Tibial artery (tissue), 4 donors: ENCODE data around the gene SLC25A21.
"Not testable (repeated sequence)": the region's sequence is repeated elsewhere in the genome, so short reads cannot be mapped to it uniquely, and the experiment has no call there.

ENCODE experiments used
- DNase-seq, 2 donors: peaks; one replicate each; pipeline ENCODE4 v3.0.0-alpha.2; 2019
- H3K27ac ChIP-seq, 2 donors: fragments of 200-600 bp; sonication (generic) in 1 of 2; 1 replicate in 1 of 2; 2 replicates in 1 of 2; pipeline ENCODE4 v1.5.1; 2018 to 2019; ENCODE audit warnings: mild to moderate bottlenecking in 1 of 2
- H3K27me3 ChIP-seq, 2 donors: fragments of 200-600 bp; sonication (generic) in 1 of 2; one replicate each; pipeline versions ENCODE4 v1.5.1 to v1.6.0; 2016 to 2019
- H3K36me3 ChIP-seq, 3 donors: fragments of 200-600 bp; sonication (generic) in 2 of 3; one replicate each; pipeline ENCODE4 v1.5.1; 2016 to 2019; ENCODE audit warnings: mild to moderate bottlenecking in 2 of 3
- H3K4me1 ChIP-seq, 4 donors: fragments of 200-600 bp; sonication (generic) in 2 of 4; 1 replicate in 3 of 4; 2 replicates in 1 of 4; pipeline ENCODE4 v1.5.1; 2016 to 2019
- H3K4me3 ChIP-seq, 2 donors: fragments of 200-600 bp; sonication (generic) in 1 of 2; 1 replicate in 1 of 2; 2 replicates in 1 of 2; pipeline ENCODE4 v1.5.1; 2018 to 2019; ENCODE audit warnings: mild to moderate bottlenecking in 2 of 2
- H3K9me3 ChIP-seq, 3 donors: fragments of 200-600 bp; sonication (generic) in 1 of 3; one replicate each; pipeline ENCODE4 v1.5.1; 2016 to 2019
- intact Hi-C: fragments of 100-400 bp; cut with DNase I; formaldehyde crosslinking; loops from one replicate; pipeline ENCODE4 v1.15.0; 2023; ENCODE audit warnings: low total_unique reads
- TF ChIP-seq, protein P1 (sequence below), 2 experiments: fragments of 200-600 bp in 1 of 2; fragments of 450-650 bp in 1 of 2; IDR thresholded peaks; one replicate each; pipeline ENCODE4 v1.5.1; 2017 to 2019; ENCODE audit warnings: antibody characterized with exemption in 2 of 2, mild to moderate bottlenecking in 1 of 2, moderate library complexity in 1 of 2

Gene SLC25A21

DNA sequence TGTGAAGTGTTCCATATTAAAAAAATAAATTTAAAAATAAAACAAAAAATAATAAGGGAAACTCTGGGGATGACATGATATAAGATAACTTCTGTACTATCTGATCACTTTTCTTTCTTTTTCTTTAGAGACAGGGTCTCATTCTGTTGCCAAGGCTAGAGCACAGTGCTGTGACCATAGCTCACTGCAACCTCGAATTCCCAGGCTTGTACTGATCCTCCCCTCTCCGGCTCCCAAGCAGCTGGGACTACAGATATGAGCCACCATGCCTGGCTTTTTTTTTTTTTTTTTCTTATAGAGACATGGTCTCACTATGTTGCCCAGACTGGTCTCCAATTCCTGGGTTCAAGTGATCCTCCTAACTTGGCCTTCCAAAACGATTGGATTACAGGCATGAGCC is 14.9 kb upstream of the SLC25A21 start:
- no peak for DNase-seq
- Histone ChIP-seq H3K4me1 (no peaks in the 10 kb centered on the region), H3K27ac (no peak overlapping the region), H3K36me3 (no peaks in the 10 kb centered on the region), H3K4me3 (no peak overlapping the region), H3K9me3 (no peaks in the 10 kb centered on the region), H3K27me3 (no peaks in the 10 kb centered on the region)
- TF ChIP-seq, protein P1, sequence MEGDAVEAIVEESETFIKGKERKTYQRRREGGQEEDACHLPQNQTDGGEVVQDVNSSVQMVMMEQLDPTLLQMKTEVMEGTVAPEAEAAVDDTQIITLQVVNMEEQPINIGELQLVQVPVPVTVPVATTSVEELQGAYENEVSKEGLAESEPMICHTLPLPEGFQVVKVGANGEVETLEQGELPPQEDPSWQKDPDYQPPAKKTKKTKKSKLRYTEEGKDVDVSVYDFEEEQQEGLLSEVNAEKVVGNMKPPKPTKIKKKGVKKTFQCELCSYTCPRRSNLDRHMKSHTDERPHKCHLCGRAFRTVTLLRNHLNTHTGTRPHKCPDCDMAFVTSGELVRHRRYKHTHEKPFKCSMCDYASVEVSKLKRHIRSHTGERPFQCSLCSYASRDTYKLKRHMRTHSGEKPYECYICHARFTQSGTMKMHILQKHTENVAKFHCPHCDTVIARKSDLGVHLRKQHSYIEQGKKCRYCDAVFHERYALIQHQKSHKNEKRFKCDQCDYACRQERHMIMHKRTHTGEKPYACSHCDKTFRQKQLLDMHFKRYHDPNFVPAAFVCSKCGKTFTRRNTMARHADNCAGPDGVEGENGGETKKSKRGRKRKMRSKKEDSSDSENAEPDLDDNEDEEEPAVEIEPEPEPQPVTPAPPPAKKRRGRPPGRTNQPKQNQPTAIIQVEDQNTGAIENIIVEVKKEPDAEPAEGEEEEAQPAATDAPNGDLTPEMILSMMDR (IDR thresholded peaks at IDR 0.05): no peak
- intact Hi-C loops: no loop called here

DNA sequence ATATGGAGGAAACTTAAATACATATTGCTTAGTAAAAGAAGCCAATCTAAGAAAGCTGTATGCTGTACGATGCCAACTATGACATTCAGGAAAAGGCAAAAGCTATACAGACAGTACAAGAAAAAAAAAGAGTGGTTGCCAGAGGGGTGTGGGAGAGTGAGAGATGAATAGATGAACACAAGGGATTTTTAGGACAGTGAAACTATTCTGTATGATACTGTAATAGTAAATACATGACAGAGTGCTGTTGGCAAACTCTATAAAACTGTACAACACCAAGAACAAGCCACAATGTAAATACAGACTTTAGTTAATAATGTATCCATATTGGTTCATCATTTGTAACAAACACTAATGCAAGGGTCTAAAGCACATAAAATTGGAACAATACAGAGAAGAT is 14.5 kb upstream of the SLC25A21 start:
- DNase-seq: no peak
- Histone ChIP-seq H3K4me3 (no peak overlapping the region), H3K4me1 (no peaks in the 10 kb centered on the region), H3K36me3 (no peaks in the 10 kb centered on the region), H3K27ac (no peak overlapping the region), H3K9me3 (no peaks in the 10 kb centered on the region), H3K27me3 (no peaks in the 10 kb centered on the region)
- intact Hi-C loops: no loop called here
- TF ChIP-seq, protein P1 (IDR thresholded peaks at IDR 0.05): no peak

DNA sequence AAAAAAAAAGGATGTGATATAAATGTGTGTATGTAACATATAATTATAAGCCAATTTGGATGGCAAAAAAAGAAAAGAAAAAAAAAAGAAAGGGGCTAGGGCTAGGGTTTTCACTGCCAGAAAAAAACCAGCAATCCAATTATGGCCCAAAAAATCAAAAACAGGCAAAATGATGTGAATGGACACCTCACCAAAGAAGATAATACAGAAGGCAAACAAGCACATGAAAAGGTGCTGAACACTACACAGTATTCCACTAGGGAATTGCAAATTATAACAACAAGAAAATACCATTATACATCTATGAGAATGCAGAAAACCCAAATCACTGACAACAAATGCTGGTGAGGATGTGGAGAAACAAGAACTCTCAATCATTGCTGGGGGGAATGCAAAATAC is 13.3 kb upstream of the SLC25A21 start:
- H3K27me3 ChIP-seq: no peaks in the 10 kb centered on the region

DNA sequence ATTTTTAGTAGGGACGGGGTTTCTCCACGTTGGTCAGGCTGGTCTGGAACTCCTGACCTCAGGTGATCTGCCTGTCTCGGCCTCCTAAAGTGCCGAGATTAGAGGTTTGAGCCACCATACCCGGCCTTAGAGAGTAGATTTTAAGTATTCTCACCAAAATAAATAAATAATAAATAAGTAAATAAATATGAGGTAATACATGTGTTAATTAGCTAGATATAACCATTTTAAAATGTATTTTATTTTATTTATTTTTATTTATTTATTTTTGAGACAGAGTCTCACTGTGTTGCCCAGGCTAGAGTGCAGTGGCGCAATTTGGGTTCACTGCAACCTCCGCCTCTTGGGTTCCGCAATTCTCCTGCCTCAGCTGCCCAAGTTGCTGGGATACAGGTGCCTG is 12.1 kb upstream of the SLC25A21 start:
- H3K4me3 ChIP-seq, H3K4me1 ChIP-seq, H3K9me3 ChIP-seq, DNase-seq, H3K27me3 ChIP-seq, intact Hi-C loops, H3K27ac ChIP-seq, H3K36me3 ChIP-seq: not testable (repeated sequence)

More for the DNA sequence above, 13.3 kb upstream of the SLC25A21 start:
- Histone ChIP-seq H3K4me1 (no peaks in the 10 kb centered on the region), H3K4me3 (no peak overlapping the region), H3K9me3 (no peaks in the 10 kb centered on the region), H3K27ac (no peak overlapping the region), H3K36me3 (no peaks in the 10 kb centered on the region)
- intact Hi-C loops: no loop called here
- DNase-seq: no peak
- TF ChIP-seq, protein P1 (IDR thresholded peaks at IDR 0.05): no peak

DNA sequence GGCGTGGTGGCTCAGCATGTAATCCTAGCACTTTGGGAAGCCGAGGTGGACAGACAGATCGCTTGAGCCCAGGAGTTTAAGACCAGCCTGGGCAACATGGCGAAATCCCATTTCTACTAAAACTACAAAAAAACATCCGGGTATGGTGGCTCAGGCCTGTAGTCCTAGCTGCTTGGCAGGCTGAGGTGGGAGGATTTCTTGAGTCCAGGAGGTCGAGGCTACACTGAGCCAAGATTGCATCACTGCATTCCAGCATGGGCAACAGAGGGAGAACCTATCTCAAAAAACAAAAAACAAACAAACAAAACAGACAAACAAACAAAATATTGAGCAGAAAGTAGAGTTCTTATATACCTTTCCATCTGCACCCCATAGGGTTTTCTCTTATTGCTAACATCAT is 9.0 kb upstream of the SLC25A21 start:
- DNase-seq: no peak
- TF ChIP-seq, protein P1 (IDR thresholded peaks at IDR 0.05): no peak
- Histone ChIP-seq H3K27ac (no peak overlapping the region), H3K9me3 (no peaks in the 10 kb centered on the region), H3K4me1 (no peaks in the 10 kb centered on the region), H3K36me3 (no peaks in the 10 kb centered on the region), H3K27me3 (no peaks in the 10 kb centered on the region), H3K4me3 (no peak overlapping the region)
- intact Hi-C loops: no loop called here

DNA sequence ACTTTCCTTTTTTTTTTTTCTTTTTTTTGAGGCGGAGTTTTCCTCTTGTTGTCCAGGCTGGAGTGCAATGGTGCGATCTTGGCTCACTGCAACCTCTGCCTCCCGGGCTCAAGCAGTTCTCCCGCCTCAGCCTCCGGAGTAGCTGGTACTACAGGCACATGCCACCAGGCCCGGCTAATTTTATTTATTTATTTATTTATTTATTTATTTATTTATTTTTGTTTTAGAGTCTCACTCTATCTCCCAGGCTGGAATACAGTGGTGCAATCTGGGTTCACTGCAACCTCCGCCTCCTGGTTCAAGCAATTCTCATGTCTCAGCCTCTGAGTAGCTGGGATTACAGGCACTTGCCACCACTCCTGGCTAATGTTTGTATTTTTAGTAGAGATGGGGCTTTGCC is 8.5 kb upstream of the SLC25A21 start:
- H3K36me3 ChIP-seq, H3K9me3 ChIP-seq, H3K4me1 ChIP-seq, H3K4me3 ChIP-seq, DNase-seq, H3K27ac ChIP-seq, intact Hi-C loops, H3K27me3 ChIP-seq: not testable (repeated sequence)

DNA sequence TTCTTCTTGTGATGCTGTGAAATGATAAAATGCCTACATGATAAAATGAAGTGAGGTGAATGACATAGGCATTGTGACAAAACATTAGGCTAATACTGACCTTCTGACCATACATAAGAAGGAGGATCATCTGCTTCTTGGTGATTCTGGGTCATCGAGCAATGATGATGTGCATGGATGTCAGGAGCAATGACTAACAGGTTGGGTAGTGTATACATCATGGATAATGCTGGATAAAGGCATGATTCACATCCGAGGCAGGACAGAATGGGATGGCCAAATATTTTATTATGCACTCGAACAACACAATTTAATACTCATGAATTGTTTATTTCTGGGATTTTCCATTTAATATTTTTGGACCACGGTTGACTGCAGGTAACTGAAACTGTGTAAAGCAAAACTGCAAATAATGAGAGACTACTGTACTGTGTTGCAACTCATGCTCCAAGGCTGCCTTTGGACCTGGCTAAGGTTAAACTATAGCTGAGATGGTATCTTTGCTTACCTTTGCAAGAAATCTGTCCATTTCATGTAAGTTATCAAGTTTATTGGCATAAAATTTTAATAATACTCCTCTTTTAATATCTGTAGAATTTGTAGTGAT is 7.6 kb upstream of the SLC25A21 start:
- no peak for DNase-seq
- TF ChIP-seq, protein P1 (IDR thresholded peaks at IDR 0.05): no peak

More for the DNA sequence above, 7.6 kb upstream of the SLC25A21 start:
- H3K27me3 ChIP-seq: no peaks in the 10 kb centered on the region
- H3K4me3 ChIP-seq: no peak overlapping the region
- H3K9me3 ChIP-seq: no peaks in the 10 kb centered on the region
- no peaks in the 10 kb centered on the region for H3K36me3 ChIP-seq
- H3K4me1 ChIP-seq: peaks cover 0 to 3% (median 0%) of the 10 kb centered on the region in 4 donors
- intact Hi-C loops: no loop called here
- H3K27ac ChIP-seq: no peak overlapping the region
